GM18502 (cell line): ENCODE measurements around the gene GLT8D2.

Source experiments
- ATAC-seq: cut with Tn5 transposase; IDR thresholded peaks from one replicate; pipeline ENCODE4 v1.9.1; 2021; ENCODE audit warnings: mild to moderate bottlenecking; ENCODE audit not compliant: unreplicated experiment, poor library complexity

The GLT8D2 gene

GRCh38 chr12:104006929-104007328, 43.1 kb downstream of the GLT8D2 start:
- ATAC-seq: no peak

GRCh38 chr12:104003596-104003995, 46.4 kb downstream of the GLT8D2 start:
- no peak for ATAC-seq

GRCh38 chr12:104002686-104003085, 47.3 kb downstream of the GLT8D2 start:
- no peak for ATAC-seq

GRCh38 chr12:104000807-104001434, 49.1 kb downstream of the GLT8D2 start:
- no peak for ATAC-seq

- ATAC-seq: no peak
Observed at GRCh38 chr12:103998976-103999375, 51.0 kb downstream of the GLT8D2 start.

- ATAC-seq: no peak
Observed at GRCh38 chr12:103997286-103997900, 52.6 kb downstream of the GLT8D2 start.

- no peak for ATAC-seq
Observed at GRCh38 chr12:103996595-103996994, 53.4 kb downstream of the GLT8D2 start.

GRCh38 chr12:103994235-103994634, 55.8 kb downstream of the GLT8D2 start:
- no peak for ATAC-seq

GRCh38 chr12:103986829-103987228, 63.2 kb downstream of the GLT8D2 start:
- ATAC-seq: no peak

- no peak for ATAC-seq
Observed at GRCh38 chr12:103978384-103978982, 71.5 kb downstream of the GLT8D2 start.

- no peak for ATAC-seq
Observed at GRCh38 chr12:103975368-103975767, 74.6 kb downstream of the GLT8D2 start.

- ATAC-seq: no peak
Observed at GRCh38 chr12:103973909-103974308, 76.1 kb downstream of the GLT8D2 start.

GRCh38 chr12:103969391-103969790, 80.6 kb downstream of the GLT8D2 start:
- ATAC-seq: no peak

- no peak for ATAC-seq
Observed at GRCh38 chr12:103966736-103967135, 83.3 kb downstream of the GLT8D2 start.

- ATAC-seq: peak; percentile 94
Observed at GRCh38 chr12:103965590-103966504, 84.1 kb downstream of the GLT8D2 start, which contains the start of gene TDG. Gene TDG, plus strand, starts transcription at chr12:103965872. Its CDS starts 166 bp downstream, at chr12:103966038.

GRCh38 chr12:103965255-103965589, 84.8 kb downstream of the GLT8D2 start:
- ATAC-seq: no peak

- ATAC-seq: no peak
Observed at GRCh38 chr12:103964805-103965204, 85.2 kb downstream of the GLT8D2 start.

- ATAC-seq: no peak
Observed at GRCh38 chr12:103962493-103962892, 87.5 kb downstream of the GLT8D2 start.

GRCh38 chr12:103960616-103961227, 89.3 kb downstream of the GLT8D2 start:
- ATAC-seq: no peak

GRCh38 chr12:103958621-103959020, 91.4 kb downstream of the GLT8D2 start:
- no peak for ATAC-seq
